RWPE2 (cell line): ENCODE results near the gene NTNG1.

Experiments used
- ATAC-seq: fragments of 200-7000 bp; cut with Tn5 transposase; 3 replicates; pipeline ENCODE4 v1.9.1; 2021; ENCODE audit warnings: low read depth
- DNase-seq: peaks from one replicate; pipeline ENCODE4 v3.0.0-alpha.2; 2020; ENCODE audit warnings: low spot score
- H3K27ac ChIP-seq: fragments of 450-650 bp; 2 replicates; pipeline ENCODE4 v1.5.1; 2017; ENCODE audit warnings: mild to moderate bottlenecking; ENCODE audit not compliant: poor library complexity, severe bottlenecking
- H3K27me3 ChIP-seq: fragments of 250-450 bp; sonication (Bioruptor Pico); 2 replicates; pipeline ENCODE4 v1.5.1; 2021; ENCODE audit warnings: mild to moderate bottlenecking, moderate library complexity; ENCODE audit not compliant: insufficient read depth, poor library complexity, severe bottlenecking
- H3K36me3 ChIP-seq: fragments of 250-450 bp; sonication (Bioruptor Pico); 2 replicates; pipeline ENCODE4 v1.5.1; 2020; ENCODE audit warnings: low read depth, mild to moderate bottlenecking, moderate library complexity
- H3K4me1 ChIP-seq: fragments of 250-450 bp; sonication (Bioruptor Pico); 2 replicates; pipeline ENCODE4 v1.5.1; 2021; ENCODE audit warnings: mild to moderate bottlenecking, moderate library complexity; ENCODE audit not compliant: insufficient read depth, poor library complexity, severe bottlenecking
- H3K4me3 ChIP-seq: fragments of 250-450 bp; sonication (Bioruptor Pico); 2 replicates; pipeline ENCODE4 v1.5.1; 2021; ENCODE audit warnings: mild to moderate bottlenecking, moderate library complexity; ENCODE audit not compliant: severe bottlenecking
- H3K9me3 ChIP-seq: fragments of 250-450 bp; sonication (Bioruptor Pico); 2 replicates; pipeline ENCODE4 v1.5.1; 2021; ENCODE audit warnings: mild to moderate bottlenecking, moderate library complexity; ENCODE audit not compliant: severe bottlenecking
- TF ChIP-seq, protein P1 (sequence below): fragments of 450-650 bp; IDR thresholded peaks from one replicate; pipeline ENCODE4 v1.5.1; 2017; ENCODE audit warnings: mild to moderate bottlenecking, moderate library complexity; ENCODE audit not compliant: poor library complexity, severe bottlenecking

Gene NTNG1

DNA sequence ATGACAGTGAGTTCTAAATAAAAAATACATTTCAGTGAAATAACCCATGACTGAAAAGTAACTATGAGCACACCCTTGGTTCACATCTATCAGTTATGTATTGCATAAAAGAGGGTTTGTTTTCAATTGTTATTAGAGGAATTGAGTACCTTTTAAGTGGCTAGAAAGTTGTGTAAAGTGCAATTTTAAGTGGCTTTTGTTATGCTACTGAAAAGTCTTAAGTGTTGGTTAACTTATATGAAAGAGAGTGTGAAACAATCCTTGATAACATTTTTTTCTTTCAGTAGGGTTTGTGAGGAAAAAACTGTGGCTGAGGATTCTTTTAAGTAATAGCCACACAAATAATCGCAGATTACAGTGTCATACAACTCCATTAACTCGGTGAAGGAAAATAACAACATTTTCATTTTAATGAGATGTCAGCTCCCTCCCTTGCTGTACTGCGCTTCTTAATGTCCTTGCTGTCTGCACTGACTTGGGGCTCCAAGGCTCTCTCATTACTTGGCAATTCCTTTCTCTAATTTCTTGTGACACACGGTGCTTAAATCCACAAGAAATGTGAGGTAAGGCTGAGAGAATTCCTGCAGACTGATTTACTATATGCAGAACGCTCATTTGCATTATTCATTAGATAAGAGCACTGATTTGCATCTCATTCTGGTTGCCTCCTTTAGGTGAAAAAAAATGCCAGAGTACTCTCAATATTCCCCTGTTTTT is 40.6 kb downstream of the NTNG1 start:
- Histone ChIP-seq H3K4me1 (no peaks in the 10 kb centered on the region), H3K27ac (no peak overlapping the region), H3K36me3 (no peaks in the 10 kb centered on the region), H3K27me3 (peaks cover 9% of the 10 kb centered on the region), H3K4me3 (no peak overlapping the region), H3K9me3 (peaks cover 2% of the 10 kb centered on the region)
- DNase-seq (no peak), ATAC-seq (no peak)
- TF ChIP-seq, protein P1, sequence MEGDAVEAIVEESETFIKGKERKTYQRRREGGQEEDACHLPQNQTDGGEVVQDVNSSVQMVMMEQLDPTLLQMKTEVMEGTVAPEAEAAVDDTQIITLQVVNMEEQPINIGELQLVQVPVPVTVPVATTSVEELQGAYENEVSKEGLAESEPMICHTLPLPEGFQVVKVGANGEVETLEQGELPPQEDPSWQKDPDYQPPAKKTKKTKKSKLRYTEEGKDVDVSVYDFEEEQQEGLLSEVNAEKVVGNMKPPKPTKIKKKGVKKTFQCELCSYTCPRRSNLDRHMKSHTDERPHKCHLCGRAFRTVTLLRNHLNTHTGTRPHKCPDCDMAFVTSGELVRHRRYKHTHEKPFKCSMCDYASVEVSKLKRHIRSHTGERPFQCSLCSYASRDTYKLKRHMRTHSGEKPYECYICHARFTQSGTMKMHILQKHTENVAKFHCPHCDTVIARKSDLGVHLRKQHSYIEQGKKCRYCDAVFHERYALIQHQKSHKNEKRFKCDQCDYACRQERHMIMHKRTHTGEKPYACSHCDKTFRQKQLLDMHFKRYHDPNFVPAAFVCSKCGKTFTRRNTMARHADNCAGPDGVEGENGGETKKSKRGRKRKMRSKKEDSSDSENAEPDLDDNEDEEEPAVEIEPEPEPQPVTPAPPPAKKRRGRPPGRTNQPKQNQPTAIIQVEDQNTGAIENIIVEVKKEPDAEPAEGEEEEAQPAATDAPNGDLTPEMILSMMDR = no peak

DNA sequence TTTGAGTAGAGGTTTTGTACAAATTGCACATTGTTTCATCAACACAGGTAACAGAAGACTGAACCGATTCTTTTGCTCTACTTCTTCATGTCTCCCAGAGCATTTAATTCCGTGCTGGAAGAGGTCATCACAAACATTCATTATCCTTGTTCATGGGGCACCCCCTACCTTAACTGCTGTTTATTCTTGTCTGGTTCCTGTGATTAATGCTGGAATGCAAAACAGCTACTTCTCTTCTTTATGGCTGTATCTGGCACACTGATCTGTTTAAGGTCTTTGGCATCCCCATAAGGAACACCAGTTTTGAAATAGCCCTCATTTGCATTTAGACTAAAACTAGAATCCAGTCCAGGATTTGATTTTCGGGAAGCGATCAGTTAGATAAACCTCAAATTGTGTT is 42.2 kb downstream of the NTNG1 start:
- H3K4me3 ChIP-seq = no peak overlapping the region
- DNase-seq = no peak
- TF ChIP-seq, protein P1 = no peak

DNA sequence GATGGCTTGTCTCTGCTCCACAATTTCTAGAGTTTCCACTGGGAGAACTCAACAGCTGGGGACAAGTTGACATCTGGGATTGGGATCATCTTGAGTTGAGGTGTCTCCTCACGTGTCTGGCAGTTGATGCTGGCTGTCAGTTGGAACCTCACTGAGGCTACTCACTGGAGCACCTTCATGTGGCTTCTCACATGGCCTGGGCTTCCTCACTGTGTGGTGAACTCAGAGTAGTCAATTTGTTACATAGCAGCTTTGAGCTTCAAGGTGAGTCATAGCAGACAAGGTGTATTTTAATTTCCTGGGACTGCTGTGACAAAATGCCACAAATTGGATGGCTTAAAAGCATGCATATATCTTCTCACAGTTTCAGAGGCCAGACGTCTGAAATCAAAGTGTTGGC is 44.0 kb downstream of the NTNG1 start:
- TF ChIP-seq, protein P1 = no peak
- Histone ChIP-seq H3K9me3 (peaks cover 2% of the 10 kb centered on the region), H3K27me3 (peaks cover 4% of the 10 kb centered on the region), H3K4me3 (no peak overlapping the region), H3K4me1 (no peaks in the 10 kb centered on the region), H3K27ac (no peak overlapping the region), H3K36me3 (no peaks in the 10 kb centered on the region)
- ATAC-seq = no peak
- DNase-seq = no peak

More for the DNA sequence above, 42.2 kb downstream of the NTNG1 start:
- no peak overlapping the region for H3K27ac ChIP-seq
- peaks cover 2% of the 10 kb centered on the region for H3K9me3 ChIP-seq
- H3K36me3 ChIP-seq = no peaks in the 10 kb centered on the region
- H3K27me3 ChIP-seq = peaks cover 9% of the 10 kb centered on the region
- H3K4me1 ChIP-seq = no peaks in the 10 kb centered on the region
- no peak for ATAC-seq

DNA sequence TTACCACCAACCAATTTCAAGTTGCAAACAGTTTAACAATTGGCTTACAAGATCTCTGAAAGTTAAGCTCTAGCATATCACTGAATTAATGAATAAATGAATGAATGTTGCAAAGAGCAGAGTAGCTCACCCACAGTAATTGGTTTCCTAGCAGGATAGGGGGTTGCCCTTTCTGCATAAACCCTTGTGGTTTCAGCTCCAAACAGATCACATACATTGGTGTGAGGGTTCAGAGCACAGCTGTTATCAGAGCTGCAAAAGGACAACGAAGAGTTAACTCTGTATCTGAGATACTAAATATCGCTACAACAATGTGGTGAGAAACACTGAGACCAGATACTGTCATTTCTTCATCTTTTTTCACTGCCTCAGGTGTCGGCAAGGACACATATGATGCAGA is 46.6 kb downstream of the NTNG1 start:
- Histone ChIP-seq H3K4me3 (no peak overlapping the region), H3K36me3 (no peaks in the 10 kb centered on the region), H3K27ac (no peak overlapping the region), H3K9me3 (no peaks in the 10 kb centered on the region), H3K27me3 (no peaks in the 10 kb centered on the region), H3K4me1 (no peaks in the 10 kb centered on the region)
- DNase-seq = no peak
- ATAC-seq = no peak
- TF ChIP-seq, protein P1 = no peak

DNA sequence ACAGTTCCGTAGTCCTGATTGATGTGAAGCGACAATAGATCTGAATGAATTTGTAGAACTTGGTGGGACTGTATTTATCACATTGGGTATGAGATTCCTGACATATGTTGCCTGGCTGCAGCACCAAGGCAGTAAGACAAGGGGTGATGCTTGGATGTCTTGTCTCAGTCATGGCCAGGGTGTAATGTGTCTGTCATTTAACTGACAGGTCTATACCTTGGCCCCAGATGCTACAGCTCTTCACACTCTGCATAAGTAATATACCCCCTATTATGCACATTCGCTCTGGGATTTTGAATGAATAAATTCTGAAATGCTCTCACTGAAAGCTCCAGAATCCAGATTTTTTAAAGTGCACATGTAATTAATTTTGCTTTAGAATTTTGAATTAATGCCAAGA is 47.3 kb downstream of the NTNG1 start:
- no peak overlapping the region for H3K27ac ChIP-seq
- ATAC-seq (no peak), DNase-seq (no peak)
- no peaks in the 10 kb centered on the region for H3K4me1 ChIP-seq
- H3K27me3 ChIP-seq = no peaks in the 10 kb centered on the region
- no peaks in the 10 kb centered on the region for H3K9me3 ChIP-seq
- no peaks in the 10 kb centered on the region for H3K36me3 ChIP-seq
- TF ChIP-seq, protein P1 = no peak
- H3K4me3 ChIP-seq = no peak overlapping the region
